A549 (cell line): Measurements from ENCODE around the gene SMG6. TPM values are rescaled to one million over a fixed set of nuclear protein-coding genes. Genes with fewer than 3 reads are reported as not detected.

ENCODE experiments used
- ATAC-seq, 2 experiments: fragments of 200-7000 bp in 1 of 2; fragments of >200 bp in 1 of 2; cut with Nextera tagmentation in 1 of 2; cut with Tn5 transposase in 1 of 2; 3 replicates each; pipeline versions ENCODE4 v1.8.0 to v1.9.1; 2018 to 2020; ENCODE audit warnings: mild to moderate bottlenecking in 1 of 2, moderate library complexity in 1 of 2
- CTCF ChIA-PET: fragments of 300-600 bp; sonication (Branson Sonifier 250); formaldehyde crosslinking; extraction: SDS; loops from one replicate; lab custom pipeline; 2021; ENCODE audit warnings: antibody characterized with exemption, inconsistent platforms; lab: Yijun Ruan, JAX
- POLR2A ChIA-PET: fragments of 350-600 bp; formaldehyde crosslinking; extraction: SDS; loops from one replicate; lab custom pipeline; 2021; ENCODE audit warnings: antibody characterized with exemption, inconsistent platforms; lab: Yijun Ruan, JAX
- DNase-seq, 2 experiments: peaks; one replicate each; pipeline versions ENCODE4 v3.0.0 to v3.0.0-alpha.2; 2011 to 2016; ENCODE audit warnings: low read depth in 1 of 2, low spot score in 1 of 2
- FAIRE-seq: peaks from 2 replicates; lab custom pipeline; 2011; peaks lifted over from hg19 to GRCh38; lab: Jason Lieb, UNC
- H3K27ac ChIP-seq, 2 experiments: fragments of >200 bp; sonication (Bioruptor Twin); formaldehyde crosslinking; 3 replicates each; pipeline ENCODE4 v1.5.1; 2016 to 2017
- H3K4me1 ChIP-seq: fragments of >200 bp; sonication (Bioruptor Twin); formaldehyde crosslinking; 3 replicates; pipeline ENCODE4 v1.6.1; 2016
- H3K4me2 ChIP-seq: fragments of >200 bp; sonication (Bioruptor Twin); formaldehyde crosslinking; 3 replicates; pipeline ENCODE4 v1.6.1; 2016
- H3K4me3 ChIP-seq: fragments of >200 bp; sonication (Bioruptor Twin); formaldehyde crosslinking; 3 replicates; pipeline ENCODE4 v1.5.1; 2016
- H3K9me3 ChIP-seq: fragments of >200 bp; sonication (Bioruptor Twin); formaldehyde crosslinking; 3 replicates; pipeline ENCODE4 v1.6.1; 2016
- BHLHE40 ChIP-seq: IDR thresholded peaks from 2 replicates; pipeline ENCODE4 v1.6.1; 2012; ENCODE audit warnings: low read depth, low read length, inconsistent platforms
- EHMT2 ChIP-seq: fragments of 200-600 bp; sonication (generic); IDR thresholded peaks from 2 replicates; pipeline ENCODE4 v1.6.1; 2016; ENCODE audit warnings: antibody characterized with exemption, low read depth, mild to moderate bottlenecking, moderate library complexity
- ESRRA ChIP-seq: fragments of 150-350 bp; IDR thresholded peaks from 2 replicates; pipeline ENCODE4 v1.6.1; 2014; ENCODE audit warnings: mild to moderate bottlenecking, low read length, borderline replicate concordance
- JUNB ChIP-seq: fragments of >200 bp; sonication (Bioruptor Twin); formaldehyde crosslinking; IDR thresholded peaks from 2 replicates; pipeline ENCODE4 v1.6.1; 2016
- NFE2L2 ChIP-seq: fragments of 150-350 bp; conservative IDR thresholded peaks from 2 replicates; pipeline ENCODE4 v1.6.1; 2014; ENCODE audit warnings: low read length
- RAD21 ChIP-seq, 2 experiments: fragments of >200 bp in 1 of 2; sonication (Bioruptor Twin) in 1 of 2; formaldehyde crosslinking in 1 of 2; IDR thresholded peaks in 1 of 2; conservative IDR thresholded peaks in 1 of 2; 2 replicates in 1 of 2; 3 replicates in 1 of 2; pipeline ENCODE4 v1.6.1; 2012 to 2018; ENCODE audit warnings: inconsistent platforms in 1 of 2
- SREBF2 ChIP-seq: fragments of 450-650 bp; IDR thresholded peaks from 2 replicates; pipeline ENCODE4 v1.6.1; 2014; ENCODE audit warnings: mild to moderate bottlenecking, moderate library complexity
- TP53 ChIP-seq: fragments of 250-450 bp; sonication (Bioruptor Pico); IDR thresholded peaks from 2 replicates; pipeline ENCODE4 v1.5.0; 2021; ENCODE audit warnings: mild to moderate bottlenecking, moderate library complexity
- WGBS: methylation state at CpG from one replicate; pipeline ENCODE4 v1.1.6; 2017; ENCODE audit errors: missing lambda C conversion rate; 5-methylcytosine and 5-hydroxymethylcytosine counted together
- polyA plus RNA-seq, 4 experiments: library from polyadenylated mRNA; depleted of rRNA in 3 of 4; stranded (reverse); fragments of >200 nt; fragmentation: RNase III in 1 of 4; extraction: RNeasy Plus Mini Kit Qiagen cat#74134 plus additional on column Dnase treatment in 1 of 4; gene quantifications; 2 replicates in 3 of 4; 3 replicates in 1 of 4; pipeline ENCODE4 v1.2.3, GENCODE V29; 2011 to 2017
- TF ChIP-seq, protein P1 (sequence below): fragments of 250-450 bp; sonication (Bioruptor Pico); IDR thresholded peaks from 2 replicates; pipeline ENCODE4 v1.5.0; 2021; ENCODE audit warnings: mild to moderate bottlenecking, moderate library complexity, borderline replicate concordance
- TF ChIP-seq, protein P2 (sequence below): fragments of 200-600 bp; sonication (generic); IDR thresholded peaks from 2 replicates; pipeline ENCODE4 v1.6.1; 2016; ENCODE audit warnings: antibody characterized with exemption, mild to moderate bottlenecking, moderate library complexity
- TF ChIP-seq, protein P3 (sequence below): fragments of >200 bp; sonication (Bioruptor Twin); formaldehyde crosslinking; IDR thresholded peaks from 3 replicates; pipeline ENCODE4 v1.5.1; 2016
- TF ChIP-seq, protein P4 (sequence below): fragments of >200 bp; sonication (Bioruptor Twin); formaldehyde crosslinking; IDR thresholded peaks from 3 replicates; pipeline ENCODE4 v1.6.1; 2016

The SMG6 gene
- polyA plus RNA-seq, 2 of the 4 experiments (the other 2 are of a cell fraction): 4.7 to 17.0 TPM

DNA sequence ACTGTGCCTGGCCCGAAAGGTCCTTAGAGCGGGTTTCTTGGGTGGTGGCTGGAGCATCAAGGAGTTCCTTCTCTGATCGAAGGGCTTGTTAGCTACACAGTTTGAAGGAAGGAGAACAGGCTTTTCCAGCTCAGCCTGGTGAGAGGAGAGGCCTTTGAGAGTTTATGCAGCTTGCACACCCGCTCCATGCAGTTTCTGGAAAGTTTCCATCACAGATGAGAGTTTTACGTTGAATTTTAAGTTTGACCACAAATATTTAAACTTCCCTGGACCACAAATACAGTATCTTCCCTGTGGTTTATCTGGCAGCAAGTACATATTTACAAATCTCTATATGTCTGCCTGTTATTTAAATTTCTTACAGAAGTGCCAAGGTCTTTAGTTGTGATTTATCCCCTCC, 191.9 kb downstream of the SMG6 start:
- ChIA-PET CTCF (interaction anchor here (0.6 to 1.5 kb wide), 7 partner anchors 10 to 133 kb away, joined by 3 to 7 read pairs (median 4); partner anchors contain the start of gene HIC1), POLR2A (no interaction called here)
- FAIRE-seq: no peak
- Histone ChIP-seq H3K27ac (no peak overlapping the region), H3K4me3 (no peak overlapping the region), H3K4me1 (no peaks in the 10 kb centered on the region), H3K4me2 (no peak overlapping the region), H3K9me3 (no peaks in the 10 kb centered on the region)
- TF ChIP-seq, protein P1, sequence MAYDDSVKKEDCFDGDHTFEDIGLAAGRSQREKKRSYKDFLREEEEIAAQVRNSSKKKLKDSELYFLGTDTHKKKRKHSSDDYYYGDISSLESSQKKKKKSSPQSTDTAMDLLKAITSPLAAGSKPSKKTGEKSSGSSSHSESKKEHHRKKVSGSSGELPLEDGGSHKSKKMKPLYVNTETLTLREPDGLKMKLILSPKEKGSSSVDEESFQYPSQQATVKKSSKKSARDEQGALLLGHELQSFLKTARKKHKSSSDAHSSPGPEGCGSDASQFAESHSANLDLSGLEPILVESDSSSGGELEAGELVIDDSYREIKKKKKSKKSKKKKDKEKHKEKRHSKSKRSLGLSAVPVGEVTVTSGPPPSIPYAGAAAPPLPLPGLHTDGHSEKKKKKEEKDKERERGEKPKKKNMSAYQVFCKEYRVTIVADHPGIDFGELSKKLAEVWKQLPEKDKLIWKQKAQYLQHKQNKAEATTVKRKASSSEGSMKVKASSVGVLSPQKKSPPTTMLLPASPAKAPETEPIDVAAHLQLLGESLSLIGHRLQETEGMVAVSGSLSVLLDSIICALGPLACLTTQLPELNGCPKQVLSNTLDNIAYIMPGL: no peak
- no peak for TF ChIP-seq ESRRA
- no peak for ATAC-seq
- 91% methylated on average over 5 of the region's 5 CpGs for WGBS
- DNase-seq: no peak

DNA sequence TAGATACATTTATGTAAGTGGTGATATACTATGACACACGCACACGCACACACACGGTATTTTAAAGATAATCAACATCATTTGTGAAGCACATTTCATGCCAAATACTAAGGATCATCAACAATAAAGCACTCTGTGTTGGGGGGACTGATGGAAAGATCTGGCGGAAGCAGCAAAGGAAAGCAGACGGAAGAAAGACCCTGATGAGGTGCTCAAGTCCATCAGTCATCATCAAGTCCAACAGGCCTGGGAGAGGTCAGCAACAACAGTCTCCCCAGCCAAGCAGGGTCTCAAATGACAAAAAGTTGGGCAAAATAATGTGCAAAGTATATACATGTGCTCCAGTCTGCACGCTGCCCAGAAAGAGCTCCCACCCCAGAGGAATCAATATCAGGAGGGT, 193.1 kb downstream of the SMG6 start:
- TF ChIP-seq BHLHE40: no peak
- no peak for TF ChIP-seq NFE2L2
- no peak for TF ChIP-seq JUNB
- TF ChIP-seq ESRRA: no peak
- TF ChIP-seq, protein P2, sequence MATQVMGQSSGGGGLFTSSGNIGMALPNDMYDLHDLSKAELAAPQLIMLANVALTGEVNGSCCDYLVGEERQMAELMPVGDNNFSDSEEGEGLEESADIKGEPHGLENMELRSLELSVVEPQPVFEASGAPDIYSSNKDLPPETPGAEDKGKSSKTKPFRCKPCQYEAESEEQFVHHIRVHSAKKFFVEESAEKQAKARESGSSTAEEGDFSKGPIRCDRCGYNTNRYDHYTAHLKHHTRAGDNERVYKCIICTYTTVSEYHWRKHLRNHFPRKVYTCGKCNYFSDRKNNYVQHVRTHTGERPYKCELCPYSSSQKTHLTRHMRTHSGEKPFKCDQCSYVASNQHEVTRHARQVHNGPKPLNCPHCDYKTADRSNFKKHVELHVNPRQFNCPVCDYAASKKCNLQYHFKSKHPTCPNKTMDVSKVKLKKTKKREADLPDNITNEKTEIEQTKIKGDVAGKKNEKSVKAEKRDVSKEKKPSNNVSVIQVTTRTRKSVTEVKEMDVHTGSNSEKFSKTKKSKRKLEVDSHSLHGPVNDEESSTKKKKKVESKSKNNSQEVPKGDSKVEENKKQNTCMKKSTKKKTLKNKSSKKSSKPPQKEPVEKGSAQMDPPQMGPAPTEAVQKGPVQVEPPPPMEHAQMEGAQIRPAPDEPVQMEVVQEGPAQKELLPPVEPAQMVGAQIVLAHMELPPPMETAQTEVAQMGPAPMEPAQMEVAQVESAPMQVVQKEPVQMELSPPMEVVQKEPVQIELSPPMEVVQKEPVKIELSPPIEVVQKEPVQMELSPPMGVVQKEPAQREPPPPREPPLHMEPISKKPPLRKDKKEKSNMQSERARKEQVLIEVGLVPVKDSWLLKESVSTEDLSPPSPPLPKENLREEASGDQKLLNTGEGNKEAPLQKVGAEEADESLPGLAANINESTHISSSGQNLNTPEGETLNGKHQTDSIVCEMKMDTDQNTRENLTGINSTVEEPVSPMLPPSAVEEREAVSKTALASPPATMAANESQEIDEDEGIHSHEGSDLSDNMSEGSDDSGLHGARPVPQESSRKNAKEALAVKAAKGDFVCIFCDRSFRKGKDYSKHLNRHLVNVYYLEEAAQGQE: no peak
- TF ChIP-seq, protein P1: no peak
- TF ChIP-seq EHMT2: no peak
- no peak for TF ChIP-seq RAD21 (conservative IDR thresholded peaks at IDR 0.05 in 1 of 2, IDR thresholded peaks at IDR 0.05 in 1 of 2)
- TF ChIP-seq, protein P3, sequence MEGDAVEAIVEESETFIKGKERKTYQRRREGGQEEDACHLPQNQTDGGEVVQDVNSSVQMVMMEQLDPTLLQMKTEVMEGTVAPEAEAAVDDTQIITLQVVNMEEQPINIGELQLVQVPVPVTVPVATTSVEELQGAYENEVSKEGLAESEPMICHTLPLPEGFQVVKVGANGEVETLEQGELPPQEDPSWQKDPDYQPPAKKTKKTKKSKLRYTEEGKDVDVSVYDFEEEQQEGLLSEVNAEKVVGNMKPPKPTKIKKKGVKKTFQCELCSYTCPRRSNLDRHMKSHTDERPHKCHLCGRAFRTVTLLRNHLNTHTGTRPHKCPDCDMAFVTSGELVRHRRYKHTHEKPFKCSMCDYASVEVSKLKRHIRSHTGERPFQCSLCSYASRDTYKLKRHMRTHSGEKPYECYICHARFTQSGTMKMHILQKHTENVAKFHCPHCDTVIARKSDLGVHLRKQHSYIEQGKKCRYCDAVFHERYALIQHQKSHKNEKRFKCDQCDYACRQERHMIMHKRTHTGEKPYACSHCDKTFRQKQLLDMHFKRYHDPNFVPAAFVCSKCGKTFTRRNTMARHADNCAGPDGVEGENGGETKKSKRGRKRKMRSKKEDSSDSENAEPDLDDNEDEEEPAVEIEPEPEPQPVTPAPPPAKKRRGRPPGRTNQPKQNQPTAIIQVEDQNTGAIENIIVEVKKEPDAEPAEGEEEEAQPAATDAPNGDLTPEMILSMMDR: no peak
- TF ChIP-seq SREBF2: no peak
- TF ChIP-seq, protein P4, sequence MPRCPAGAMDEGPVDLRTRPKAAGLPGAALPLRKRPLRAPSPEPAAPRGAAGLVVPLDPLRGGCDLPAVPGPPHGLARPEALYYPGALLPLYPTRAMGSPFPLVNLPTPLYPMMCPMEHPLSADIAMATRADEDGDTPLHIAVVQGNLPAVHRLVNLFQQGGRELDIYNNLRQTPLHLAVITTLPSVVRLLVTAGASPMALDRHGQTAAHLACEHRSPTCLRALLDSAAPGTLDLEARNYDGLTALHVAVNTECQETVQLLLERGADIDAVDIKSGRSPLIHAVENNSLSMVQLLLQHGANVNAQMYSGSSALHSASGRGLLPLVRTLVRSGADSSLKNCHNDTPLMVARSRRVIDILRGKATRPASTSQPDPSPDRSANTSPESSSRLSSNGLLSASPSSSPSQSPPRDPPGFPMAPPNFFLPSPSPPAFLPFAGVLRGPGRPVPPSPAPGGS: no peak
- TF ChIP-seq TP53: no peak
- no peaks in the 10 kb centered on the region for H3K9me3 ChIP-seq
- no peak for DNase-seq
- ChIA-PET POLR2A (interaction anchor here (0.7 kb wide), 1 partner anchor 8 kb away, joined by 3 read pairs; no protein-coding TSS in a partner anchor), CTCF (interaction anchor here (1.1 to 2.1 kb wide), 4 partner anchors 16 to 134 kb away, joined by 3 to 7 read pairs (median 5); partner anchors contain the start of gene HIC1)
- no peak overlapping the region for H3K4me3 ChIP-seq
- H3K27ac ChIP-seq: no peak overlapping the region
- FAIRE-seq: no peak
- no peak overlapping the region for H3K4me2 ChIP-seq
- WGBS: 95% methylated on average over 6 of the region's 6 CpGs
- no peaks in the 10 kb centered on the region for H3K4me1 ChIP-seq
- no peak for ATAC-seq
